ENCODE measurements around the gene CPLANE2. TPM values are rescaled to one million over a fixed set of nuclear protein-coding genes. Genes with fewer than 3 reads are reported as not detected.
"Not testable (repeated sequence)": the region's sequence is repeated elsewhere in the genome, so short reads cannot be mapped to it uniquely, and the experiment has no call there.

The CPLANE2 gene
- total RNA-seq, 2 experiments from 2014 or later = 6.4 to 6.8 TPM

- no peak for DNase-seq
- Mint-ChIP-seq H3K9me3 (no peaks in the 10 kb centered on the region), H3K27me3 (peaks cover 9% of the 10 kb centered on the region), H3K4me3 (no peak overlapping the region), H3K27ac (no peak overlapping the region), H3K4me1 (peaks cover 28% of the 10 kb centered on the region), H3K36me3 (ENCODE audit: low read depth) (peaks cover 2% of the 10 kb centered on the region)
- CTCF ChIA-PET = interaction anchor here (1.8 kb wide), 1 partner anchor 16 kb away, joined by 5 read pairs; no protein-coding TSS in a partner anchor
- POLR2A ChIA-PET = no interaction called here
These were observed 3.6 kb downstream of the CPLANE2 start for GRCh38 chr1:16233431-16233830.

GRCh38 chr1:16232316-16232710, 4.7 kb downstream of the CPLANE2 start:
- DNase-seq = no peak
- no peak overlapping the region for H3K27ac Mint-ChIP-seq
- H3K9me3 Mint-ChIP-seq = no peaks in the 10 kb centered on the region
- CTCF ChIA-PET = no interaction called here
- peaks cover 26% of the 10 kb centered on the region for H3K4me1 Mint-ChIP-seq
- H3K36me3 Mint-ChIP-seq (ENCODE audit: low read depth) = peaks cover 2% of the 10 kb centered on the region
- H3K27me3 Mint-ChIP-seq = peaks cover 20% of the 10 kb centered on the region
- POLR2A ChIA-PET = no interaction called here
- H3K4me3 Mint-ChIP-seq = no peak overlapping the region

GRCh38 chr1:16231331-16232315, 5.4 kb downstream of the CPLANE2 start:
- Mint-ChIP-seq H3K27ac (no peak overlapping the region), H3K9me3 (no peaks in the 10 kb centered on the region), H3K27me3 (peaks cover 24% of the 10 kb centered on the region), H3K4me3 (no peak overlapping the region), H3K4me1 (peaks cover 23% of the 10 kb centered on the region), H3K36me3 (ENCODE audit: low read depth) (peaks cover 4% of the 10 kb centered on the region)
- POLR2A ChIA-PET = no interaction called here
- CTCF ChIA-PET = no interaction called here
- no peak for DNase-seq

- ChIA-PET CTCF (interaction anchor here (0.8 kb wide), 1 partner anchor 10 kb away, joined by 3 read pairs; no protein-coding TSS in a partner anchor), POLR2A (no interaction called here)
- DNase-seq = no peak
- Mint-ChIP-seq H3K27ac (no peak overlapping the region), H3K27me3 (peaks cover 33% of the 10 kb centered on the region), H3K4me1 (peaks cover 17% of the 10 kb centered on the region), H3K36me3 (ENCODE audit: low read depth) (peaks cover 7% of the 10 kb centered on the region), H3K9me3 (no peaks in the 10 kb centered on the region), H3K4me3 (no peak overlapping the region)
These were observed 6.2 kb downstream of the CPLANE2 start for GRCh38 chr1:16230744-16231143.

GRCh38 chr1:16229976-16230740, 6.8 kb downstream of the CPLANE2 start:
- Mint-ChIP-seq H3K27ac (no peak overlapping the region), H3K4me1 (peaks cover 14% of the 10 kb centered on the region), H3K4me3 (no peak overlapping the region), H3K9me3 (no peaks in the 10 kb centered on the region), H3K27me3 (peaks cover 35% of the 10 kb centered on the region), H3K36me3 (ENCODE audit: low read depth) (peaks cover 7% of the 10 kb centered on the region)
- ChIA-PET POLR2A (no interaction called here), CTCF (interaction anchor here (0.8 kb wide), 1 partner anchor 9 kb away, joined by 3 read pairs; no protein-coding TSS in a partner anchor)
- DNase-seq = no peak

- peaks cover 11% of the 10 kb centered on the region for H3K4me1 Mint-ChIP-seq
- peaks cover 7% of the 10 kb centered on the region for H3K36me3 Mint-ChIP-seq (ENCODE audit: low read depth)
- H3K4me3 Mint-ChIP-seq = no peak overlapping the region
- H3K27me3 Mint-ChIP-seq = peaks cover 42% of the 10 kb centered on the region
- no peak for DNase-seq
- CTCF ChIA-PET = interaction anchor here (0.7 to 1.8 kb wide), 2 partner anchors 9 to 22 kb away, joined by 3 to 6 read pairs; no protein-coding TSS in a partner anchor
- POLR2A ChIA-PET = interaction anchor here (0.7 kb wide), 1 partner anchor 28 kb away, joined by 7 read pairs; no protein-coding TSS in a partner anchor
- H3K9me3 Mint-ChIP-seq = no peaks in the 10 kb centered on the region
- H3K27ac Mint-ChIP-seq = no peak overlapping the region
These were observed 10.3 kb downstream of the CPLANE2 start for GRCh38 chr1:16226490-16227179.

GRCh38 chr1:16226129-16226489, 10.9 kb downstream of the CPLANE2 start:
- no peak for DNase-seq
- CTCF ChIA-PET = interaction anchor here (0.7 kb wide), 1 partner anchor 23 kb away, joined by 3 read pairs; no protein-coding TSS in a partner anchor
- Mint-ChIP-seq H3K27ac (no peak overlapping the region), H3K4me1 (peaks cover 11% of the 10 kb centered on the region), H3K36me3 (ENCODE audit: low read depth) (peaks cover 7% of the 10 kb centered on the region), H3K27me3 (peaks cover 46% of the 10 kb centered on the region), H3K9me3 (no peaks in the 10 kb centered on the region), H3K4me3 (no peak overlapping the region)
- POLR2A ChIA-PET = no interaction called here

- no peak for DNase-seq
- POLR2A ChIA-PET = no interaction called here
- no peak overlapping the region for H3K4me3 Mint-ChIP-seq
- H3K4me1 Mint-ChIP-seq = peaks cover 19% of the 10 kb centered on the region
- H3K36me3 Mint-ChIP-seq (ENCODE audit: low read depth) = peaks cover 7% of the 10 kb centered on the region
- H3K9me3 Mint-ChIP-seq = no peaks in the 10 kb centered on the region
- H3K27me3 Mint-ChIP-seq = peaks cover 45% of the 10 kb centered on the region
- CTCF ChIA-PET = no interaction called here
- H3K27ac Mint-ChIP-seq = no peak overlapping the region
These were observed 12.5 kb downstream of the CPLANE2 start for GRCh38 chr1:16224472-16224871.

- H3K27ac Mint-ChIP-seq; DNase-seq; H3K9me3 Mint-ChIP-seq; H3K36me3 Mint-ChIP-seq (ENCODE audit: low read depth); H3K4me3 Mint-ChIP-seq; POLR2A ChIA-PET: not testable (repeated sequence)
- CTCF ChIA-PET = interaction anchor here (1.6 kb wide), 1 partner anchor 14 kb away, joined by 6 read pairs; no protein-coding TSS in a partner anchor
- peaks cover 20% of the 10 kb centered on the region for H3K4me1 Mint-ChIP-seq
- H3K27me3 Mint-ChIP-seq = peaks cover 30% of the 10 kb centered on the region
These were observed 14.3 kb downstream of the CPLANE2 start for GRCh38 chr1:16222716-16223115.

GRCh38 chr1:16221499-16221898, 15.5 kb downstream of the CPLANE2 start:
- Mint-ChIP-seq H3K27ac (peak overlapping the region; percentile 1), H3K4me3 (no peak overlapping the region), H3K9me3 (no peaks in the 10 kb centered on the region), H3K4me1 (peaks cover 30% of the 10 kb centered on the region), H3K36me3 (ENCODE audit: low read depth) (peaks cover 4% of the 10 kb centered on the region), H3K27me3 (peaks cover 20% of the 10 kb centered on the region)
- CTCF ChIA-PET = interaction anchor here (1.0 kb wide), 1 partner anchor 9 kb away, joined by 3 read pairs; no protein-coding TSS in a partner anchor
- POLR2A ChIA-PET = no interaction called here
- no peak for DNase-seq

GRCh38 chr1:16219968-16220500, 16.9 kb downstream of the CPLANE2 start:
- Mint-ChIP-seq H3K27ac (peak overlapping the region; percentile 70), H3K36me3 (ENCODE audit: low read depth) (no peaks in the 10 kb centered on the region), H3K9me3 (no peaks in the 10 kb centered on the region), H3K4me1 (peaks cover 39% of the 10 kb centered on the region), H3K27me3 (peaks cover 11% of the 10 kb centered on the region), H3K4me3 (no peak overlapping the region)
- ChIA-PET CTCF (interaction anchor here (1.1 to 1.2 kb wide), 2 partner anchors 9 to 18 kb away, joined by 3 read pairs; no protein-coding TSS in a partner anchor), POLR2A (no interaction called here)
- no peak for DNase-seq

- Mint-ChIP-seq H3K27ac (no peak overlapping the region), H3K36me3 (ENCODE audit: low read depth) (no peaks in the 10 kb centered on the region), H3K4me3 (no peak overlapping the region), H3K4me1 (peaks cover 39% of the 10 kb centered on the region), H3K27me3 (peaks cover 7% of the 10 kb centered on the region), H3K9me3 (no peaks in the 10 kb centered on the region)
- DNase-seq = no peak
- ChIA-PET CTCF (interaction anchor here (1.3 to 2.4 kb wide), 3 partner anchors 15 to 140 kb away, joined by 3 to 10 read pairs (median 5); no protein-coding TSS in a partner anchor), POLR2A (no interaction called here)
These were observed 18.3 kb downstream of the CPLANE2 start for GRCh38 chr1:16218674-16219071.
